ENCODE data around the gene NUP214.

Gene NUP214

DNA sequence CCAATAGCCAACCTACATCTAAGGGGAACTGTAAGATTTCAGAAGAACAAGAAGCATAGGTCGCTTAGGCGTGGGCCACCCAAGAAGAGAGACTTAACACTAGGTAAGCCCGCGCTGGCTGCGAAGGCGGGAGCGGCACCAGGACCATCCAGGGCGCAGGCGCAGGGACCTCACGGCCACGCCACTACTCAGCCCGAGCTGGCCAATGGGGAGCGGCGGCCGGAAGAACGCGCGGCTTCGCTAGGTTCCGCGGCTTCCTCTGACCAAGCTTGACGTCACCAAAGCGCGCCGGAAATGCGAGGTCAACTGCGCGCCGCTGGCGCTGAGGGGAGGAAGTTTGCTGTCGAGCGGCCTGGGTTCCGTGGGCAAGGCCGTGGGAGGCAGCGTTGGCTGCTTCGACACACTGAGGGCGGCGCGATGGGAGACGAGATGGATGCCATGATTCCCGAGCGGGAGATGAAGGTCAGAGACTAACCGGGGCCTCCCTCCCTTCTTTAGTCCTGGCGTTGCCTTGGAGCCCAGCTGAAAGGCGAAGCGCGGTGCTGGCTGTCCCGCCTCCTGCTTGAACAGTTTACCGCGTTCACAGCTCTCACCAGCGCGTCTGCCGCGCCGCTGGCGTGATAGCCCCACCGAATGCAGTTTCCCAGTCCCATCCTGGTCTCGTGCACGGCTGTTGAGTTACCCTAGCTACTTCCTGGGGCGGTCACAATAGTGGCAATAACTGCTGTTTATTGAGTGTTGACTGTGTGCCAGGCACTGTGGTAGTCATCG, at the start of gene NUP214:
TSS of gene NUP214 (plus strand) at position 299 of the 771 bp plus-strand sequence. CDS start at position 418, 119 bp downstream.
- DNase-seq (ENCODE audit: extremely low read depth, low read depth) = peak; percentile 87
- TF ChIP-seq, protein P1, sequence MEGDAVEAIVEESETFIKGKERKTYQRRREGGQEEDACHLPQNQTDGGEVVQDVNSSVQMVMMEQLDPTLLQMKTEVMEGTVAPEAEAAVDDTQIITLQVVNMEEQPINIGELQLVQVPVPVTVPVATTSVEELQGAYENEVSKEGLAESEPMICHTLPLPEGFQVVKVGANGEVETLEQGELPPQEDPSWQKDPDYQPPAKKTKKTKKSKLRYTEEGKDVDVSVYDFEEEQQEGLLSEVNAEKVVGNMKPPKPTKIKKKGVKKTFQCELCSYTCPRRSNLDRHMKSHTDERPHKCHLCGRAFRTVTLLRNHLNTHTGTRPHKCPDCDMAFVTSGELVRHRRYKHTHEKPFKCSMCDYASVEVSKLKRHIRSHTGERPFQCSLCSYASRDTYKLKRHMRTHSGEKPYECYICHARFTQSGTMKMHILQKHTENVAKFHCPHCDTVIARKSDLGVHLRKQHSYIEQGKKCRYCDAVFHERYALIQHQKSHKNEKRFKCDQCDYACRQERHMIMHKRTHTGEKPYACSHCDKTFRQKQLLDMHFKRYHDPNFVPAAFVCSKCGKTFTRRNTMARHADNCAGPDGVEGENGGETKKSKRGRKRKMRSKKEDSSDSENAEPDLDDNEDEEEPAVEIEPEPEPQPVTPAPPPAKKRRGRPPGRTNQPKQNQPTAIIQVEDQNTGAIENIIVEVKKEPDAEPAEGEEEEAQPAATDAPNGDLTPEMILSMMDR (IDR thresholded peaks at IDR 0.05; ENCODE audit: low read depth, low read length) = no peak

DNA sequence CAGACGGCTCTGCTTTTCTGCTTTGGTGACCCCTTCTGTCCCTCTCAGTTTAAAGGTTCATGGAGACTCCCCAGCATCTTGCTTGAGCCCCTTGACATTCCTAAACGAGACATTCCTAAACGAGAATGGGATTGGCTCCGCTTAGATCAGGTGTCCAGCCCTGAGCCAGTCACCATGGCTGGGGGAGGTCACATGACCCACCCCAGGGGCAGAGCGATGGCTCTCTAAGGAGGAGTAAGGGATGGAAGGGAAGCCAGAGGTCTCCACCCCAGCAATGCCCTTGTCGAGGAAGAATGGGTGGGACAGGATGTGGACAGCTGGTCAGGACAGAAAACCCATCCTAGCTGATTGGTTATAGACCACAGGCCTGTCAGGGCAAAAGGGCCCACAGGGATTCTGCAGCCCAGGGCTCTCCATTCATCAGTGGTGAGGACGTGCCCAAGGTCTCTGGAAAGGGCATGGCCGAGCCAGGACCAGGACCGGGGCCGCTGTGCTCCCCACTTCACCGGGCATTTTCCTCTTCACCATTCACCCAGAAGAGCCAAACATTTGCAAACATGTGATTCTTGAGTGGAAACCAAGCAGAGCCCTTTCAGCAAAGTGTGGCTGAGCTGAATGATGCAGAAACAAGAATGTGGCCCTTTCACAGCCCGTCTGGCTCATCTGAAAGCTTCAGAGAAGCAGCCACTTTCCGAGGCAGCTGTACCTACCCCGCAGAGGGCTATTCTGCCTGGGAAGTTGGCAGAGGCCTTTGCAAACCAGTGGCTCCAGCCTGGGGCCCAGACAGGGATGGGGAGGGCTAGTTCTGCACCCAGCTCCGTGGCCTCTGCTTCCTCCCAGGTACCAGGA, 48.8 kb upstream of the NUP214 start:
- no peak for DNase-seq (ENCODE audit: extremely low read depth, low read depth)
- TF ChIP-seq, protein P1 (IDR thresholded peaks at IDR 0.05; ENCODE audit: low read depth, low read length) = no peak

DNA sequence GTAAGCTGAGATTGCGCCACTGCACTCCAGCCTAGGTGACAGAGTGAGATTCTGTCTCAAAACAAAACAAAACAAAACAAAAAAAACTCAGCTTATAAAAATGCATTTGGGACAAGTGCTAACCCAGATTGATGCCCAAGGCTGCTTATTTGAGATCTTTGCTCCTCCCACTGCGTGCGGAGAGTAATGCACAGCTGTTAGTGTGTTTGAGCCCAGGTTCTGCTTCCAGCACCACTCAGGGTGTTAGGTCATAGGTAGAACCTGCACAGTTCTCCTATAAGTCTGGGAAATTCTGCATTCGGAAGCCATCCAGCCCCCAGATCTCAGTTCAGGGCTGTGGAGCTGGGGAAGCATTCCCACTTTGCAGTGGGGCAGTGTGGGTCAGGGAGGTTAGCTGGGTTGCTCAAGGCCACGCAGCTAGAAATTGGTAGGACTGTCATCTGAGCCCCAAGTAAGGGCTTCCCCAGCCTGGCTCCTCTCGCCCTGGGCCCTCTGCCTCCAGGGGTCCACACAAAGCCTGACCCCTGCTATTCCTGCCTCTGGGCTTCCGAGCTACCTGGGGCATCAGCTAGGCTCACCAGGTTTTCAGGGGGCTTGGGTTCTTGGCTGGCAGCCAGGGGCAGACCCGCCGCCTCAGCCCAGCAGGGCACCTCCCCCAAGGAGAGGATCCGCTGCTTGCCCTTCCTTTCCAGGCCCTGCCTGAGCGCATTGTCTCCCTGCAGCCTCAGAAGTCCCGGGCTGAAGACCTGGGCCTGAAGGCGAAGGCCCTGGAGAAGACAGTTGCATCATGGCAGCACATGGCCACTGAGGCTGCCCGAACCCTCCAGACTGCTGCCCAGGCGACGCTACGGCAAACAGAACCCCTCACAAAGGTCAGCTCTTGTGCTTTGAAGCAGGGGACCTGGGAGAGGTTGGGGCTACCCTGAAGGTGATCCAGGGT, 46.7 kb upstream of the NUP214 start:
- TF ChIP-seq, protein P1 (IDR thresholded peaks at IDR 0.05; ENCODE audit: low read depth, low read length) = no peak
- no peak for DNase-seq (ENCODE audit: extremely low read depth, low read depth)

DNA sequence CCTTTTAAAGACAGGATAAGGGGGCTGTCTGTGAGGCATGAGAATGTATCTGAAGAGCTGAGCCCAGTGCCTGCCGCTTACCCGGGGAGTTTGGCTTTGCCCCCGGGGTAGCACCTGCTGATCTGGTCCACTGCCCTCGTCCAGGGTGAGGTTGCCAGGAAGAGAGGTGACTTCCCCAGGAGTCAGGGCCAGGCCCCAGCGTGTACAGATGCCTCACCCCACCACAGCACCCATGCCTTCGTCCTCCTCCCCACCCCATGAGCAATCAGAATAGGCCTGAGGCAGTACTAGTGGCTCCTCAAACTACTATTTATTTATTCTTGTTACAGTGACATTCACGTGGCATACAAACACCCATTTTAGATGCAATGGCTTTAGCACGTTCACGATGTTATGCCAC, 44.8 kb upstream of the NUP214 start:
- TF ChIP-seq, protein P1 (IDR thresholded peaks at IDR 0.05; ENCODE audit: low read depth, low read length) = no peak

DNA sequence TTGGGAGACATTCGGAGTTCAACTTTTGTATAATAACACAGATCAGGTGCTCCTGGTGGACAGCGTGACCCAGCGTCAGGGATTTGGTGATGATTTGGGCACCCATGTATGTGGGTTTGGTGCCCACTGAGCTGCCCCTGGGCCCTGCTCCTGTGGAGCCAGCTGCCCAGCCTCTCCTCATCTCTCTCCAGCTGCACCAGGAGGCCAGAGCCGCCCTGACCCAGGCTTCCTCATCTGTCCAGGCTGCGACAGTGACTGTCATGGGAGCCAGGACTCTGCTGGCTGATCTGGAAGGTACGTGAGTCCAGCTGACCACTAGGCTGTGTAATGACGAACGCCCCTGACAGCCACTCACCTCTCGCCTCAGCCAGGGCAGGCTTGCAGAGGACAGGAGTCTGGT, 43.5 kb upstream of the NUP214 start:
- no peak for DNase-seq (ENCODE audit: extremely low read depth, low read depth)
- TF ChIP-seq, protein P1 (IDR thresholded peaks at IDR 0.05; ENCODE audit: low read depth, low read length) = no peak

More for the DNA sequence above, 44.8 kb upstream of the NUP214 start:
- DNase-seq (ENCODE audit: extremely low read depth, low read depth) = no peak

DNA sequence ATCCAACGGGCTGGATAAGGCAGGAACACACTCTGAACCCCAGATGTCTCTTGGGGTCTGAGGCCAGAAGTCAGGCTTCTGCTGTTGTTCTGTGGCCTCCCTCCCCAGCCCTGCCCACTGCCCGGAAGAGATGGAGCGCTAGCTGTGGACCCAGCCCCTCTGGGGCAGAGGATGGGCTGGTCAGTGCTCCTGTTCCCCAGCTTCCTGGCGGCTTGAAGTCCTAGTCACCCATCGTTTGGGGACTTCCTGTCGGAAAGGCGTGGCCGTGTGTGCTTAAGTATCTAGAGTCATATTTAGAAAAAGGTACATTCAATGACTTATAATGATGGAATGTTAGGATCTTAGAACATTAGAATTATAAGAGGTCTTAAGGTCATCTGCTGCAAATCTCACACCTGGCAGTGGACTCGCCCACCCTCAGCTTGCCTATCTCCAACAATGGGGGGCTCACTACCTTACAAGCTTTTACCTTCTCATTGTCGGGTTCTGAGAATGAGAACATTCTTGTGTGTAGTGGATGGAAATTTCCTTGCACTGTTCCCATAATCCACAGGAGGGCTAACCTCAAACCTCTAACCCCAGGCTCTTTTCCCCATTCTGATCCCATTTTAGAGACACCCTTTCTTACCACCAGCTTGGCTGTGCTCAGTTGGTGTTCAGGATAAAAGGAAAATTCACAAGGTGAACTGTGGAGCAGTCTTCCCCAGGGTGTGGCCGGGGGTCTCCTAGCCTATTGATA, 42.4 kb upstream of the NUP214 start:
- DNase-seq (ENCODE audit: extremely low read depth, low read depth) = no peak
- TF ChIP-seq, protein P1 (IDR thresholded peaks at IDR 0.05; ENCODE audit: low read depth, low read length) = no peak
